HEK293 (cell line): ENCODE measurements around the gene FHIT.

Source experiments
- CTCF ChIA-PET: fragments of 350-600 bp; formaldehyde crosslinking; extraction: SDS; loops from one replicate; lab custom pipeline; 2021; ENCODE audit warnings: antibody characterized with exemption; lab: Yijun Ruan, JAX
- POLR2A ChIA-PET: fragments of 300-600 bp; formaldehyde crosslinking; extraction: SDS; loops from one replicate; lab custom pipeline; 2020; ENCODE audit warnings: antibody characterized with exemption, inconsistent platforms; lab: Yijun Ruan, JAX
- H3K27ac ChIP-seq: fragments of 200-500 bp; sonication (Bioruptor generic); 2 replicates; pipeline ENCODE4 v1.5.1; 2014; ENCODE audit warnings: low read depth, low read length, control low read depth, inconsistent platforms; ENCODE audit errors: extremely low read depth
- H3K36me3 ChIP-seq, 2 experiments: fragments of 200-500 bp in 1 of 2; sonication (Bioruptor generic) in 1 of 2; 1 replicate in 1 of 2; 2 replicates in 1 of 2; pipeline ENCODE4 v1.5.1; 2014 to 2017; ENCODE audit warnings: inconsistent platforms in 2 of 2, low read length in 2 of 2; ENCODE audit not compliant: control insufficient read depth in 2 of 2, insufficient read depth in 1 of 2
- H3K4me1 ChIP-seq: fragments of 200-500 bp; sonication (Bioruptor generic); 2 replicates; pipeline ENCODE4 v1.5.1; 2014; ENCODE audit warnings: mild to moderate bottlenecking, low read length, inconsistent platforms; ENCODE audit not compliant: control insufficient read depth, insufficient read depth
- H3K4me3 ChIP-seq: 2 replicates; pipeline ENCODE4 v1.5.1; 2011; ENCODE audit warnings: low read depth, mild to moderate bottlenecking, control low read depth, low read length, moderate library complexity
- H3K9me3 ChIP-seq: fragments of 200-500 bp; sonication (Bioruptor generic); 2 replicates; pipeline ENCODE4 v1.5.1; 2014; ENCODE audit warnings: low read depth, low read length, inconsistent platforms; ENCODE audit not compliant: control insufficient read depth, insufficient read depth
- MYNN ChIP-seq: fragments of 450-650 bp; formaldehyde crosslinking; IDR thresholded peaks from 2 replicates; pipeline ENCODE4 v1.5.1; 2016; ENCODE audit warnings: missing biosample characterization, missing genetic modification characterization, borderline replicate concordance
- SCRT2 ChIP-seq: fragments of 450-650 bp; formaldehyde crosslinking; IDR thresholded peaks from 2 replicates; pipeline ENCODE4 v1.5.1; 2016; ENCODE audit warnings: missing biosample characterization, missing genetic modification characterization
- WT1 ChIP-seq: fragments of 450-650 bp; formaldehyde crosslinking; IDR thresholded peaks from 2 replicates; pipeline ENCODE4 v1.5.1; 2016; ENCODE audit warnings: missing biosample characterization, missing genetic modification characterization
- ZNF19 ChIP-seq: fragments of 450-650 bp; formaldehyde crosslinking; IDR thresholded peaks from 2 replicates; pipeline ENCODE4; 2016; ENCODE audit warnings: missing biosample characterization, missing genetic modification characterization, low read depth
- ZNF223 ChIP-seq: fragments of 450-650 bp; formaldehyde crosslinking; IDR thresholded peaks from 2 replicates; pipeline ENCODE4 v1.5.1; 2016; ENCODE audit warnings: missing biosample characterization, missing genetic modification characterization
- ZNF280D ChIP-seq: fragments of 450-650 bp; formaldehyde crosslinking; IDR thresholded peaks from 2 replicates; pipeline ENCODE4 v1.5.1; 2016; ENCODE audit warnings: missing biosample characterization, missing genetic modification characterization
- ZNF391 ChIP-seq: fragments of 450-650 bp; formaldehyde crosslinking; IDR thresholded peaks from 2 replicates; pipeline ENCODE4 v1.5.1; 2016; ENCODE audit warnings: low read depth, missing biosample characterization, missing genetic modification characterization, borderline replicate concordance
- ZNF555 ChIP-seq: fragments of 450-650 bp; formaldehyde crosslinking; conservative IDR thresholded peaks from 2 replicates; pipeline ENCODE4 v1.5.1; 2017; ENCODE audit warnings: missing biosample characterization, mild to moderate bottlenecking, missing genetic modification characterization, inconsistent platforms
- ZNF571 ChIP-seq: fragments of 450-650 bp; formaldehyde crosslinking; IDR thresholded peaks from 2 replicates; pipeline ENCODE4 v1.5.0; 2017; ENCODE audit warnings: missing biosample characterization, missing genetic modification characterization
- ZNF610 ChIP-seq: fragments of 450-650 bp; formaldehyde crosslinking; IDR thresholded peaks from 2 replicates; pipeline ENCODE4 v1.5.1; 2016; ENCODE audit warnings: missing biosample characterization, missing genetic modification characterization, borderline replicate concordance
- ZNF621 ChIP-seq: fragments of 450-650 bp; formaldehyde crosslinking; IDR thresholded peaks from 2 replicates; pipeline ENCODE4 v1.5.1; 2017; ENCODE audit warnings: missing biosample characterization, missing genetic modification characterization
- ZNF624 ChIP-seq: fragments of 450-650 bp; formaldehyde crosslinking; IDR thresholded peaks from 2 replicates; pipeline ENCODE4 v1.5.1; 2017; ENCODE audit warnings: missing biosample characterization, missing genetic modification characterization
- ZNF707 ChIP-seq: fragments of 450-650 bp; formaldehyde crosslinking; IDR thresholded peaks from 2 replicates; pipeline ENCODE4 v1.5.1; 2016; ENCODE audit warnings: missing biosample characterization, missing genetic modification characterization
- ZNF776 ChIP-seq: fragments of 450-650 bp; formaldehyde crosslinking; IDR thresholded peaks from 2 replicates; pipeline ENCODE4 v1.5.0; 2017; ENCODE audit warnings: missing biosample characterization, missing genetic modification characterization, borderline replicate concordance
- ZNF791 ChIP-seq: fragments of 450-650 bp; formaldehyde crosslinking; IDR thresholded peaks from 2 replicates; pipeline ENCODE4 v1.5.1; 2016; ENCODE audit warnings: missing biosample characterization, missing genetic modification characterization
- ZNF843 ChIP-seq: fragments of 450-650 bp; formaldehyde crosslinking; IDR thresholded peaks from 2 replicates; pipeline ENCODE4 v1.5.1; 2016; ENCODE audit warnings: missing biosample characterization, missing genetic modification characterization

Gene FHIT

GRCh38 chr3:60577601-60578000, 673.7 kb downstream of the FHIT start (continued):
- no peak for TF ChIP-seq ZNF624 (tag by site-specific recombination)
- no peak for TF ChIP-seq ZNF707 (tag by site-specific recombination)
- TF ChIP-seq WT1 (tag by site-specific recombination) = no peak
- no peak for TF ChIP-seq MYNN (tag by site-specific recombination)
- TF ChIP-seq ZNF280D = no peak
- TF ChIP-seq ZNF571 (tag by site-specific recombination) = no peak

- no peak overlapping the region for H3K4me3 ChIP-seq
- H3K9me3 ChIP-seq = no peaks in the 10 kb centered on the region
- no peaks in the 10 kb centered on the region for H3K4me1 ChIP-seq
- no peak for TF ChIP-seq ZNF19 (tag by site-specific recombination)
- no peak overlapping the region for H3K27ac ChIP-seq
- no peaks in the 10 kb centered on the region for H3K36me3 ChIP-seq
- CTCF ChIA-PET = no interaction called here
- POLR2A ChIA-PET = no interaction called here
These were observed 675.5 kb downstream of the FHIT start for GRCh38 chr3:60575718-60576272.

GRCh38 chr3:60574046-60574769, 677.0 kb downstream of the FHIT start:
- Histone ChIP-seq H3K4me3 (no peak overlapping the region), H3K9me3 (no peaks in the 10 kb centered on the region), H3K36me3 (no peaks in the 10 kb centered on the region), H3K4me1 (no peaks in the 10 kb centered on the region), H3K27ac (no peak overlapping the region)
- ChIA-PET POLR2A (no interaction called here), CTCF (no interaction called here)
- TF ChIP-seq ZNF791 (tag by site-specific recombination) = no peak
- no peak for TF ChIP-seq ZNF610 (tag by site-specific recombination)
- no peak for TF ChIP-seq ZNF555
- no peak for TF ChIP-seq SCRT2 (tag by site-specific recombination)
- TF ChIP-seq ZNF707 (tag by site-specific recombination) = no peak

- no peak overlapping the region for H3K27ac ChIP-seq
- H3K36me3 ChIP-seq = no peaks in the 10 kb centered on the region
- TF ChIP-seq ZNF223 (tag by site-specific recombination) (no peak), ZNF843 (tag by site-specific recombination) (no peak), ZNF621 (tag by site-specific recombination) (no peak), ZNF776 (tag by site-specific recombination) (no peak), ZNF391 (tag by site-specific recombination) (no peak)
- ChIA-PET POLR2A (no interaction called here), CTCF (no interaction called here)
- H3K4me3 ChIP-seq = no peak overlapping the region
- H3K4me1 ChIP-seq = no peaks in the 10 kb centered on the region
- H3K9me3 ChIP-seq = no peaks in the 10 kb centered on the region
These were observed 677.8 kb downstream of the FHIT start for GRCh38 chr3:60573494-60573893.
